LHCN-M2 (cell line): ENCODE measurements around the gene SNTB2. TPM values are rescaled to one million over a fixed set of nuclear protein-coding genes. Genes with fewer than 3 reads are reported as not detected.
A peak's percentile ranks its signal among the peaks of the same experiment; 100 is the strongest.

Experiments used
- DNase-seq: peaks from one replicate; pipeline ENCODE4 v3.0.0-alpha.2; 2012; ENCODE audit warnings: low read depth
- total RNA-seq: library from RNA; depleted of rRNA; stranded (reverse); fragments of >200 nt; gene quantifications from 2 replicates; pipeline ENCODE4 v1.2.3, GENCODE V29; 2014; rRNA removed

The SNTB2 gene
- total RNA-seq, 1 experiment from 2014 or later: 29.6 TPM

- DNase-seq: peak; percentile 99
These were observed 152.5 kb downstream of the SNTB2 start, which contains the start of the genes COG8 and NIP7 for GRCh38 chr16:69339289-69340094. Gene COG8 (minus strand): TSS chr16:69339564. CDS start chr16:69339552, 12 bp downstream. Gene NIP7 (plus strand): TSS chr16:69339772. CDS start chr16:69339830, 58 bp downstream.

DNA sequence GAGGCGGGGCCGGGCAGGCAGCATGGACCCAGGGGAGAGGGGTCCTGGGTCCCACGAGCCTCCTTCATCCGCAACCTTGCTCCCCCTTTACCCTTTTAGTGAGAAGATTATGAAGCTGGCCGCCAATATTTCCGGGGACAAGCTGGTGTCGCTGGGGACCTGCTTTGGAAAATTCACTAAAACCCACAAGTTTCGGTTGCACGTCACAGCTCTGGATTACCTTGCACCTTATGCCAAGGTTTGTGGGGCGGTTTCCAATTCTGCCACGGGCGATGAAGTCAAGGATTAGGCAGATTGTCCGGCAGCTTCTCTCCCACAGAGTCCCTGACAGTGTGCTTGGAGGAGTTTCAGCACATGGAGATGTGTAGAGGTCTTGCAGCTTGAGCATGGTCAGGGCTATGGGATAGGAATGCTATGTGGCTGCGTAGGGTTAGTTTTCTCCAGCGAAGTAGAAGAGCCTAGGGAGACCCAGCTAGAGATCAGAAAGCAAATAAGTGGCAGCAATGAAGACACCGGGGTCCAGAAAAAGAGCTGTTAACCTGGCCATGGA, 153.2 kb downstream of the SNTB2 start:
- no peak for DNase-seq

GRCh38 chr16:69344171-69344570, 157.2 kb downstream of the SNTB2 start:
- no peak for DNase-seq

- DNase-seq: no peak
These were observed 159.0 kb downstream of the SNTB2 start for GRCh38 chr16:69345923-69346322.

DNA sequence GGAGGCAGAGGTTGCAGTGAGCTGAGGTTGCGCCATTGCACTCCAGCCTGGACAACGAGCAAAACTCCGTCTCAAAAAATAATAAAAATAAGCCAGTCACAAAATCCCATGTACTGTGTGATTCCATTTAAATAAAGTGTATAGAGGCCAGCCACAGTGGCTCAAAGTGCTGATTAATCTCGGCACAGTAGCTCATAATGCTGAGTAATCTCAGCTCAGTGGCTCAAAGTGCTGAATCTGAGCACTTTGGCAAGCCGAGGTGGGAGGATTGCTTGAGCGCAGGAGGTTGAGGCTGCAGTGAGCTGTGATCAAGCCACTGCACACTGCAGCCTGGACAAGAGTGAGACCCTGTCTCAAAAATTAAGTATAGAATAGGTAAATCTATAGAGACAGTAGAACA, 159.7 kb downstream of the SNTB2 start:
- no peak for DNase-seq

DNA sequence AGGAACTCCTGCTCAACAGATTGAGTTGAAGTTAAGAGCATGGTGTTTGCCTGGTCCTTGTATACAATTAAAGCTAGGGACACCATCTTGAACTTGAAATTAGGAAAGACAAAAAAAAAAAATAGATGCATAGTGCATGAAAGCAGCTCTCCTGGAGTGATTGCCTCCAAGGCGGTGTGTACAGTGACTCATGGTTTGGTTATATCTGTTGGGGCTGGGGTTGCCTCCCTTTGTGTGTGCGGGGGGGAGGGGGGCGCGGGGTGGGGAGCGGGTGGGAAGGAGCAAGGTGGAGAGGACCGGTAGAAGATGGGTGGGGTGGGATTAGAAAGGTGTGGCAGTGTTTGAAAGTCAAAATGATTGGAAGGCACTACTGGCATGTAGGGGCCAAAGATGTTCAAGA, 161.3 kb downstream of the SNTB2 start:
- DNase-seq: no peak

- DNase-seq: no peak
These were observed 162.6 kb downstream of the SNTB2 start for GRCh38 chr16:69349536-69349935.

- no peak for DNase-seq
These were observed 163.7 kb downstream of the SNTB2 start for GRCh38 chr16:69350536-69351133.

- no peak for DNase-seq
These were observed 164.5 kb downstream of the SNTB2 start, which contains the start of gene TMED6 for GRCh38 chr16:69351309-69352027. Gene TMED6 (minus strand): TSS chr16:69351786. CDS start chr16:69351753, 33 bp downstream.

Other genes starting within 250 kb of the SNTB2 start
- gene HAS3, start 81.5 kb upstream of the SNTB2 start, total RNA-seq: 0.23 and 0.71 TPM in 2 replicates
- gene CHTF8, start 54.6 kb upstream of the SNTB2 start, total RNA-seq: 53.7 and 67.9 TPM in 2 replicates
- gene UTP4, start 54.5 kb upstream of the SNTB2 start, total RNA-seq: 24.3 and 28.5 TPM in 2 replicates
- gene VPS4A, start 124.2 kb downstream of the SNTB2 start, total RNA-seq: 41.3 and 43.6 TPM in 2 replicates
- 39.6 and 40.5 TPM in 2 replicates for gene PDF, start 143.4 kb downstream of the SNTB2 start, total RNA-seq
- gene COG8, start 152.4 kb downstream of the SNTB2 start, total RNA-seq: 48.8 and 48.9 TPM in 2 replicates
- gene NIP7, start 152.6 kb downstream of the SNTB2 start, total RNA-seq: 30.8 and 34.0 TPM in 2 replicates
- gene TMED6, start 164.6 kb downstream of the SNTB2 start, total RNA-seq: not detected in 2 replicates
- gene TERF2, start 198.8 kb downstream of the SNTB2 start, total RNA-seq: 10.7 and 17.2 TPM in 2 replicates
- gene CYB5B, start 237.5 kb downstream of the SNTB2 start, total RNA-seq: 60.7 and 67.3 TPM in 2 replicates